PFSK-1 (cell line): ENCODE data around the gene RNF220.

Experiments used
- FOXP2 ChIP-seq: optimal IDR thresholded peaks from 2 replicates; pipeline ENCODE3; 2011; ENCODE audit warnings: borderline replicate concordance, control low read depth, inconsistent platforms; ENCODE audit not compliant: insufficient read depth; ENCODE audit errors: extremely low read length, extremely low read depth
- POLR2AphosphoS5 ChIP-seq: IDR thresholded peaks from 2 replicates; pipeline ENCODE4 v1.6.1; 2012; ENCODE audit warnings: low read depth, mild to moderate bottlenecking, control low read depth, low read length, moderate library complexity
- SIN3A ChIP-seq: IDR thresholded peaks from 2 replicates; pipeline ENCODE4 v1.6.1; 2012; ENCODE audit warnings: mild to moderate bottlenecking, low read length, moderate library complexity, borderline replicate concordance; ENCODE audit not compliant: insufficient read depth
- TAF1 ChIP-seq: IDR thresholded peaks from 2 replicates; pipeline ENCODE4 v1.6.1; 2012; ENCODE audit warnings: low read length, control low read depth, borderline replicate concordance; ENCODE audit not compliant: insufficient read depth
- TF ChIP-seq, protein P1 (sequence below), 2 experiments: IDR thresholded peaks; 2 replicates each; pipeline versions ENCODE4 v1.6.1 to v1.8.0; 2011 to 2012; ENCODE audit warnings: low read depth in 2 of 2, low read length in 2 of 2, control low read depth in 1 of 2, inconsistent platforms in 1 of 2, mild to moderate bottlenecking in 1 of 2, moderate library complexity in 1 of 2; ENCODE audit not compliant: insufficient read depth in 1 of 2

RNF220 gene

DNA sequence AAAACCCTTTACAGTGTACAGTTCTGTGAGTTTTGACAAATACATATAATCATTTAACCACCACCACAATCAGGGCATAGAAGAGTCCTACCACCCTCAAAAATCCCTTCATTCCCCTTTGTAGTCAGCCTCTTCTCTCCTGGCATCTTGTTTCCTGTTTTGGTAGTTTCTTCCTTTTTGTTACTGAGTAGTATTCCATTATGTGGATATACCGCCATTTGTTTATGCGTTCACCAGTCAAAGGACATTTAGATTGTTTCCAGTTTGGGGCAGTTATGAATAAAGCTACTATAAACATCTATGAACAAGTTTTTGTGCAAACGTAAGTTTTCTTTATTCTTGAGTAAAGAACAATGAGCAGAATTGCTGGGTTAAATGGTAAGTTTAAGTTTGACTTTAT, 49.6 kb downstream of the RNF220 start:
- TF ChIP-seq, protein P1, sequence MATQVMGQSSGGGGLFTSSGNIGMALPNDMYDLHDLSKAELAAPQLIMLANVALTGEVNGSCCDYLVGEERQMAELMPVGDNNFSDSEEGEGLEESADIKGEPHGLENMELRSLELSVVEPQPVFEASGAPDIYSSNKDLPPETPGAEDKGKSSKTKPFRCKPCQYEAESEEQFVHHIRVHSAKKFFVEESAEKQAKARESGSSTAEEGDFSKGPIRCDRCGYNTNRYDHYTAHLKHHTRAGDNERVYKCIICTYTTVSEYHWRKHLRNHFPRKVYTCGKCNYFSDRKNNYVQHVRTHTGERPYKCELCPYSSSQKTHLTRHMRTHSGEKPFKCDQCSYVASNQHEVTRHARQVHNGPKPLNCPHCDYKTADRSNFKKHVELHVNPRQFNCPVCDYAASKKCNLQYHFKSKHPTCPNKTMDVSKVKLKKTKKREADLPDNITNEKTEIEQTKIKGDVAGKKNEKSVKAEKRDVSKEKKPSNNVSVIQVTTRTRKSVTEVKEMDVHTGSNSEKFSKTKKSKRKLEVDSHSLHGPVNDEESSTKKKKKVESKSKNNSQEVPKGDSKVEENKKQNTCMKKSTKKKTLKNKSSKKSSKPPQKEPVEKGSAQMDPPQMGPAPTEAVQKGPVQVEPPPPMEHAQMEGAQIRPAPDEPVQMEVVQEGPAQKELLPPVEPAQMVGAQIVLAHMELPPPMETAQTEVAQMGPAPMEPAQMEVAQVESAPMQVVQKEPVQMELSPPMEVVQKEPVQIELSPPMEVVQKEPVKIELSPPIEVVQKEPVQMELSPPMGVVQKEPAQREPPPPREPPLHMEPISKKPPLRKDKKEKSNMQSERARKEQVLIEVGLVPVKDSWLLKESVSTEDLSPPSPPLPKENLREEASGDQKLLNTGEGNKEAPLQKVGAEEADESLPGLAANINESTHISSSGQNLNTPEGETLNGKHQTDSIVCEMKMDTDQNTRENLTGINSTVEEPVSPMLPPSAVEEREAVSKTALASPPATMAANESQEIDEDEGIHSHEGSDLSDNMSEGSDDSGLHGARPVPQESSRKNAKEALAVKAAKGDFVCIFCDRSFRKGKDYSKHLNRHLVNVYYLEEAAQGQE (IDR thresholded peaks at IDR 0.05; ENCODE audit: insufficient read depth in 1 of 2, low read depth in 2 of 2, low read length in 2 of 2) = no peak
- TF ChIP-seq TAF1 (no peak), FOXP2 (no peak), SIN3A (no peak), POLR2AphosphoS5 (no peak)

DNA sequence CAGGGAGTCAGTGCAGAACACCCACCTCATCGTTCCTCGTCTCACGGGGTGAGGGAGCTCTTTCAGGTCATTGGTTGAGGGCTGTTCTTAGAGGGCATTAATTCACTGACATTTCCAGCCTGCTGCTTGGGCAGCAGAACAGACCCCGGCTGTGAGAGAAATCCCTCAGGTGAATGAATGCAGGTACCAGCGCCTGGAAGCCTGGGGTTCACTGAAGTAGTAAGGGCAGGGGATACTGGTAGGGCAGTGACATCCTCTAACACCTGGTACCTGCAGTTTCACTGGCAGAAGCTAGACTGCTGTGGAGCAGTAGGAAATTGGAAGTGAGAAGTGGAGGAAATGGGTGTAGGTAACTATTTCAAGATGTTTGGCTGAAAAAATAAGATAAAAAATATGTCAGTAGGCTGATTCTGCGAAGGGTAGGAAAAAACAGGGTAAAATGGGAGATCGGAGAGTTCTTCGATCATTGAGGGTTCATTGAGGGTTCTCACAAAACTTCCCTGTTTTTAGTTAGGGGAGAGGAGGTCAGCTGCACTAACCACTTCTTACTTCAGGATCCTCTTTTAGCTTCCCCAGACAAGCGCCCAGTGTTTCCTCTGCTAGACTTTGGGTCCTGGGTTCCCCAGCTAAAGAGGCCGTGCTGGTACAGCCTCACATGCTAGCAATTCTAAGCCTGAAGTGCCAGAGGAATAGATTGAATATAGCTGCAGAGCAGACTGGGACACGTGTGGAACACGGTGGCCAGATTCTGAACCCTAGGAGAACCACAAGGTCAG, 55.2 kb downstream of the RNF220 start:
- TF ChIP-seq TAF1 (no peak), POLR2AphosphoS5 (no peak)
- TF ChIP-seq, protein P1 (IDR thresholded peaks at IDR 0.05; ENCODE audit: insufficient read depth in 1 of 2, low read depth in 2 of 2, low read length in 2 of 2) = no peak

DNA sequence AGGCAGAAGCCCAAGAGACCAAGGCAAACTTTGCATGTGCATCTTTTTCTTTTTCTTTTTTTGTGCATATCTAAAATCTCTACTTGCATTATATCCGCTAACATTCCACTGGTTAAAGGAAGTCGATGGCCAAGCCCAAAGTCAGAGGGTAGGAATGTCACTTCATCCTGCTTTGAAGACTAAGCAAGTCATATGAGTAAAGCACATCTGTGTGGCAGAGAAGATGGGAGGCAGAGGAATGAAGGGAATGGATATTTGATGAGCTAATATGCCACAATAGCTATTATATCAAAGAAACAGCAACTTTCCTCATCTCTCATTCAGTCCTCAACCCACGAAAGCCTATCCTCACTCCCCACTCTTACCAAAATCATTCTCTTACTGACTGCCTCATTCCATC, 59.3 kb downstream of the RNF220 start:
- TF ChIP-seq SIN3A = no peak
- TF ChIP-seq FOXP2 = no peak
- no peak for TF ChIP-seq TAF1
- TF ChIP-seq POLR2AphosphoS5 = no peak
- TF ChIP-seq, protein P1 (IDR thresholded peaks at IDR 0.05; ENCODE audit: insufficient read depth in 1 of 2, low read depth in 2 of 2, low read length in 2 of 2) = no peak

DNA sequence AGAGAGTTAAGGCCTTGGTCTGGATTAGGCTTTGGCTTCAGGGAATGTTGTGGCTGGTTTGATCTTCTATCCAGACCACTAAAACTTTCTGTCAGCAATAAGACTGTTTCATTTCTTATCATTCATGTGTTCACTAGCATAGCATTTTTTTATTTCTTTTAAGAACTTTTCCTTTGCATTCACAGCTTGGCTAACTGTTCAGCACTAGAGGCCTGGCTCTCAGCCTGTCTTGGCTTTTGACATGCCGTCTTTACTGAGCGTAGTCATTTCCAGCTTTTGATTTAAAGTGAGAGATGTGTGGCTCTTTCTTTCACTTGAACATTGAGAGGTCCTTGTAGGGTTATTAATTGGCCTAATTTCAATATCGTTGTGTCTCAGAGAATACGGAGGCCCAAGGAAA, 62.5 kb downstream of the RNF220 start:
- TF ChIP-seq SIN3A = no peak
- TF ChIP-seq, protein P1 (IDR thresholded peaks at IDR 0.05; ENCODE audit: insufficient read depth in 1 of 2, low read depth in 2 of 2, low read length in 2 of 2) = no peak
- TF ChIP-seq POLR2AphosphoS5 = no peak
- no peak for TF ChIP-seq TAF1
- TF ChIP-seq FOXP2 = no peak
